CD4-positive, alpha-beta T cell (primary cell): ENCODE measurements around the gene RYR2. TPM values are rescaled to one million over a fixed set of nuclear protein-coding genes. Genes with fewer than 3 reads are reported as not detected.

ENCODE experiments used
- ATAC-seq: fragments of 200-7000 bp; cut with Tn5 transposase; one replicate; pipeline ENCODE4 v1.10.0; 2022; ENCODE audit warnings: mild to moderate bottlenecking; ENCODE audit not compliant: poor library complexity
- CTCF ChIA-PET: fragments of 350-600 bp; sonication (Branson Sonifier 250); formaldehyde crosslinking; loops from one replicate; lab custom pipeline; 2021; ENCODE audit warnings: antibody characterized with exemption, inconsistent platforms; lab: Charles Lee
- POLR2A ChIA-PET: fragments of 350-600 bp; sonication (Branson Sonifier 250); formaldehyde crosslinking; loops from one replicate; lab custom pipeline; 2021; ENCODE audit warnings: antibody characterized with exemption, inconsistent platforms; lab: Charles Lee
- DNase-seq, 14 experiments: peaks; one replicate each; pipeline ENCODE4 v3.0.0-alpha.2; 2013 to 2020; ENCODE audit warnings: mixed read lengths in 2 of 14
- H3K27ac ChIP-seq, 2 donors: one replicate each; pipeline versions ENCODE4 v1.5.1 to v1.7.0; 2013; ENCODE audit warnings: low read length in 2 of 2, low read depth in 1 of 2, mild to moderate bottlenecking in 1 of 2
- H3K27me3 ChIP-seq, 2 experiments: 1 replicate in 1 of 2; 2 replicates in 1 of 2; pipeline versions ENCODE4 v1.6.1 to v1.7.0; 2013; ENCODE audit warnings: low read length in 2 of 2, control low read depth in 1 of 2, mild to moderate bottlenecking in 1 of 2, moderate library complexity in 1 of 2; ENCODE audit not compliant: insufficient read depth in 2 of 2, control insufficient read depth in 1 of 2
- H3K36me3 ChIP-seq: one replicate; pipeline ENCODE4 v1.6.1; 2013; ENCODE audit warnings: low read length, control low read depth; ENCODE audit not compliant: insufficient read depth
- H3K4me1 ChIP-seq: one replicate; pipeline ENCODE4 v1.6.1; 2013; ENCODE audit warnings: low read length, control low read depth; ENCODE audit not compliant: insufficient read depth
- H3K4me3 ChIP-seq: one replicate; pipeline ENCODE4 v1.5.1; 2013; ENCODE audit warnings: mild to moderate bottlenecking, low read length, moderate library complexity
- H3K9me3 ChIP-seq, 2 experiments: 1 replicate in 1 of 2; 2 replicates in 1 of 2; pipeline versions ENCODE4 v1.6.1 to v1.7.0; 2013; ENCODE audit warnings: low read length in 2 of 2, mild to moderate bottlenecking in 2 of 2, control low read depth in 1 of 2, moderate library complexity in 1 of 2; ENCODE audit not compliant: control insufficient read depth in 1 of 2, insufficient read depth in 1 of 2
- H3K27ac Mint-ChIP-seq: one replicate; pipeline ENCODE4 v1.8.0; 2020; ENCODE audit warnings: mixed read lengths
- H3K27me3 Mint-ChIP-seq: one replicate; pipeline ENCODE4 v1.8.0; 2021; ENCODE audit warnings: mixed read lengths
- H3K36me3 Mint-ChIP-seq: one replicate; pipeline ENCODE4 v1.8.0; 2021; ENCODE audit warnings: low read depth, mixed read lengths
- H3K4me1 Mint-ChIP-seq: one replicate; pipeline ENCODE4 v1.8.0; 2021; ENCODE audit warnings: low read depth, mixed read lengths
- H3K4me3 Mint-ChIP-seq: one replicate; pipeline ENCODE4 v1.8.0; 2020; ENCODE audit warnings: mild to moderate bottlenecking, mixed read lengths
- H3K9me3 Mint-ChIP-seq: one replicate; pipeline ENCODE4 v1.8.0; 2020; ENCODE audit warnings: mixed read lengths
- CTCF ChIP-seq: fragments of 200-600 bp; IDR thresholded peaks from one replicate; pipeline ENCODE4 v1.8.0; 2022; ENCODE audit warnings: antibody characterized with exemption, mild to moderate bottlenecking
- intact Hi-C, 2 experiments: fragments of 100-400 bp; cut with DNase I in 1 of 2; cut with micrococcal nuclease in 1 of 2; formaldehyde crosslinking; loops; one replicate each; pipeline versions ENCODE4 v1.15.1 to v1.9.0; 2023 to 2025; cut with DNase I, micrococcal nuclease
- total RNA-seq, 174 experiments: library from RNA in 2 of 174; stranded (reverse) in 2 of 174; gene quantifications; one replicate each; pipeline ENCODE4 v1.2.3 and lab custom pipeline; 2021 to 2026

Gene RYR2
- total RNA-seq, 2 experiments from 2014 or later: not detected

DNA sequence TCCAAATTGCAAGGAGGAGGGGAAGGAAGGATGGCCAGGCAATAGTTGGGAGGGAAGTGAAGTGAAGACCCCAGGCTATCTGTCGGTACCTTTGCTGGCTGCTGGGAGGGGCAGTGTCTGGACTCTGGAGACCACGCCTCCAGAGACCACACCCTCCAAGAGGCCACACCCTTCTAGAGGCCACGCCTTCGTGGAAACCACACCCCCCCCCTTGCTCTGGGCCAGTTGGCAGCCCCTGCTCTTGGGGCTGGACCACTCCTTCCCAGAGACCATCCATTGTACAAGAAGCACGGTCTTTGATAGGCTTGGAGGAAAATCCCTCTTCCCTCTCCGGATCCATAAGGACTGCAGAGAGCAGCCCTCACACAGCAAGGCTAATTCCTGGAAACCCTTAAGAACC, 73.1 kb downstream of the RYR2 start:
- H3K36me3 Mint-ChIP-seq: no peaks in the 10 kb centered on the region
- Histone ChIP-seq H3K4me3 (no peak overlapping the region), H3K27ac (no peak overlapping the region), H3K27me3 (peaks cover 0 to 3% of the 10 kb centered on the region in 2 experiments), H3K9me3 (peaks cover 0 to 4% of the 10 kb centered on the region in 2 experiments), H3K4me1 (no peaks in the 10 kb centered on the region), H3K36me3 (no peaks in the 10 kb centered on the region)
- H3K4me3 Mint-ChIP-seq: no peak overlapping the region
- no peaks in the 10 kb centered on the region for H3K4me1 Mint-ChIP-seq
- intact Hi-C loops: no loop called here
- POLR2A ChIA-PET: no interaction called here
- DNase-seq (no peak), ATAC-seq (no peak)
- H3K27me3 Mint-ChIP-seq: peaks cover 10% of the 10 kb centered on the region
- H3K9me3 Mint-ChIP-seq: no peaks in the 10 kb centered on the region
- CTCF ChIA-PET: no interaction called here
- no peak for TF ChIP-seq CTCF
- H3K27ac Mint-ChIP-seq: no peak overlapping the region

- no peak for TF ChIP-seq CTCF
- no peak overlapping the region for H3K4me3 ChIP-seq
- no peak overlapping the region for H3K27ac Mint-ChIP-seq
- CTCF ChIA-PET: no interaction called here
- no peaks in the 10 kb centered on the region for H3K36me3 ChIP-seq
- H3K4me1 Mint-ChIP-seq: no peaks in the 10 kb centered on the region
- H3K4me1 ChIP-seq: no peaks in the 10 kb centered on the region
- H3K4me3 Mint-ChIP-seq: no peak overlapping the region
- no peaks in the 10 kb centered on the region for H3K36me3 Mint-ChIP-seq
- ATAC-seq (no peak), DNase-seq (no peak)
- H3K9me3 ChIP-seq: peaks cover 0 to 4% of the 10 kb centered on the region in 2 experiments
- H3K9me3 Mint-ChIP-seq: no peaks in the 10 kb centered on the region
- intact Hi-C loops: no loop called here
- no peak overlapping the region for H3K27ac ChIP-seq
- no peaks in the 10 kb centered on the region for H3K27me3 ChIP-seq
- POLR2A ChIA-PET: no interaction called here
- peaks cover 4% of the 10 kb centered on the region for H3K27me3 Mint-ChIP-seq
Measured at GRCh38 chr1:237119091-237119490, 77.1 kb downstream of the RYR2 start.

GRCh38 chr1:237120683-237121082, 78.7 kb downstream of the RYR2 start:
- Mint-ChIP-seq H3K4me3 (no peak overlapping the region), H3K4me1 (no peaks in the 10 kb centered on the region), H3K9me3 (peaks cover 2% of the 10 kb centered on the region), H3K27ac (no peak overlapping the region), H3K36me3 (no peaks in the 10 kb centered on the region), H3K27me3 (peaks cover 4% of the 10 kb centered on the region)
- DNase-seq (no peak), ATAC-seq (no peak)
- Histone ChIP-seq H3K27ac (no peak overlapping the region), H3K4me3 (no peak overlapping the region), H3K9me3 (no peaks in the 10 kb centered on the region), H3K4me1 (no peaks in the 10 kb centered on the region), H3K36me3 (no peaks in the 10 kb centered on the region), H3K27me3 (no peaks in the 10 kb centered on the region)
- CTCF ChIA-PET: no interaction called here
- TF ChIP-seq CTCF: no peak
- intact Hi-C loops: no loop called here
- POLR2A ChIA-PET: no interaction called here
